DOHH2 (cell line): ENCODE results near the gene GALR2.

Source experiments
- CTCF ChIP-seq: fragments of 200-600 bp; sonication (generic); IDR thresholded peaks from one replicate; pipeline ENCODE4 v1.5.1; 2014; ENCODE audit warnings: antibody characterized with exemption, mild to moderate bottlenecking, low read depth, low read length; ENCODE audit not compliant: poor library complexity, severe bottlenecking
- EZH2phosphoT487 ChIP-seq: fragments of 200-600 bp; sonication (generic); IDR thresholded peaks from 2 replicates; pipeline ENCODE4 v1.6.1; 2017; ENCODE audit warnings: borderline replicate concordance, mild to moderate bottlenecking, antibody characterized with exemption, low read length, moderate library complexity, mixed read lengths

- TF ChIP-seq CTCF (no peak), EZH2phosphoT487 (no peak)
Observed at GRCh38 chr17:76076765-76077583, 2.4 kb downstream of the GALR2 start.
